Stimulated activated CD8-positive, alpha-beta memory T cell treated with anti-CD3 and anti-CD28 coated beads, Interleukin-7, amount 100 ng/mL, for 24 hours (primary cell): Measurements from ENCODE around the gene SAMD9.
"Not testable (repeated sequence)": the region's sequence is repeated elsewhere in the genome, so short reads cannot be mapped to it uniquely, and the experiment has no call there.

ENCODE experiments used
- DNase-seq: peaks from one replicate; pipeline ENCODE4 v3.0.0-alpha.2; 2020; ENCODE audit warnings: low read depth

SAMD9 gene

DNA sequence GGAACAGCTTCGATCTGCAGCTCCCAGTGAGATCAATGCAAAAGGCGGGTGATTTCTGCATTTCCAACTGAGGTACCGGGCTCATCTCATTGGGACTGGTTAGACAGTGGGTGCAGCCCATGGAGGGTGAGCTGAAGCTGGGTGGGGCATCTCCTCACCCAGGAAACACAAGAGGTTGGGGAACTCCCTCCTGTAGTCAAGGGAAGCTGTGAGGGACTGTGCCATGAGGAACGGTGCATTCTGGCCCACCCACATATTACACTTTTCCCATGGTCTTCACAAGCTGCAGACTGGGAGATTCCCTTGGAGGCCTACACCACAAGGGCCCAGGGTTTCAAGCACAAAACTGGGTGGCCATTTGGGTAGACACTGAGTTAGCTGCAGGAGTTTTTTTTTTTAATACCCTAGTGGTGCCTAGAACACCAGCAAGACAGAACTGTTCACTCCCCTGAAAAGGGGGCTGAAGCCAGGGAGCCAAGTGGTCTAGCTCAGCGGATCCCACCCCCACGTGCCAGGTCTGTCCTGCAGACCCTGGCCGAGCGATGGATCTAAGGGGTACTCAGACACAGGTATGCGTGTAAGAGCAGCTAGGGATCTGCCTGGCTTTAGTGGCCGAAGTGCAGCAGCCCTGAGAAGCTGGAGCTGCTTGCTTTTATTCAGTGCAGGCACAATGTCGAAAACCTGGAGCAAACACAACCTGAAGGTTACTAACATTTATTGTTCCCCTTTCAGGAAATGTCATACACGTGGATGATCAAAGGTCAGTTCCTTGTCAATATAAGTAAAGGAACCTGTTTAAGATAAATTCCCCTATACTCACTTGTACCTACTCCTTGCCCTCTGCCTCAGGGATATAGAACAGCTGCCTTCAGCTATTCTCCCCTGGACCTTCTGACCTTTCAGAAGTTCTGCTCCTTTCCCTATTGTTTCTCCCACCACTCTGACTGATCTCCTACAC, 3.1 kb upstream of the SAMD9 start:
- no peak for DNase-seq

DNA sequence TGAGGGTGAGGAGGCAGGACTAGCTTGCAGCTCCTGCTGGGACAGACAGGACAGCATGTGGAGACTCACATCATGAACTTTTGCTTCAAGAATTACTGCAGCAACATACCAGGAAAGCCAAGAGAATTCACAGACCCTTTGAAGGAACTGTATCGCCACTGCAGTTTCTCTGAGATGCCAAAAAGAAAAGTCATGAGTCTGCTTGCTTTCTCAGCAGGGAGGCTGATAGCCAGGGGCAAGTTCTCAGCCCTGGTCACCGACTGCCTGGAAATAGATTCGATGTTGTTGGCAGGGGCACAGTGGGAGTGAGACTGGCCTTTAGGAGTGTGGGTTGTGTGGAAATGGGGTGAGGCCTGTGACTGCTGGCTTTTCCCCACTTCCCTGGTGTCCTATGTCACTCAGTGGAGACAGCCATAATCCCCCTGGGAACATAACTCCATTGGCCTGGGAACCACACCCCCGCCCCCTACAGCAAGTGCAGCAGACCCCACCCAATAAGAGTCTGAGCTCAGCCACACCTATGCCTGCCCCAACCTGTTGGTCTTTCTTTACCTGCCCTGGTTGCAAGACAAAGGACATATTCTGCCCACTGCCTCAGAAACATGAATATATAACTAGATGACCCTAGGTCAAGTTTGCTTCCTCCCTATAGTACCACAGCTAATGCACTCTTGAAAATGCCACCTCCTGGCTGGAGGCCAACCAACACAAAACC, 1.6 kb upstream of the SAMD9 start:
- no peak for DNase-seq

DNA sequence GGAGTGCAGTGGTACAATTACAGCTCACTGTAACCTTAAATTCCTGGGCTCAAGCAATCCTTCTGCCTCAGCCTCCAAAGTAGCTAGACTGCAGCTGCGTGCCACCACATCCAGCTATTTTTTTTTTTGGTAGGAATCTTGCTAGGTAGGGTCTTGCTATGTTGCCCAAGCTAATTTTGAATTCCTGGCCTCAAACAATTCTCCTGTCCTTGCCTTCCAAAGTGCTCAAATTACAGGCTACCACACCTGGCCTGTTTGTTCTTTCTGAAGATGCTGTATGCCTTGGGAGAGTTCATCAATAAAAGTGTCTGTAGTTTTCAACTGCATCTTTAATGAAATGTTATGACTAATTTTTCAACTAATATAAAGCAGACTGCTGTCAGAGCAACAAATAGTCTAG, 452 bp downstream of the SAMD9 start:
- DNase-seq = no peak

DNA sequence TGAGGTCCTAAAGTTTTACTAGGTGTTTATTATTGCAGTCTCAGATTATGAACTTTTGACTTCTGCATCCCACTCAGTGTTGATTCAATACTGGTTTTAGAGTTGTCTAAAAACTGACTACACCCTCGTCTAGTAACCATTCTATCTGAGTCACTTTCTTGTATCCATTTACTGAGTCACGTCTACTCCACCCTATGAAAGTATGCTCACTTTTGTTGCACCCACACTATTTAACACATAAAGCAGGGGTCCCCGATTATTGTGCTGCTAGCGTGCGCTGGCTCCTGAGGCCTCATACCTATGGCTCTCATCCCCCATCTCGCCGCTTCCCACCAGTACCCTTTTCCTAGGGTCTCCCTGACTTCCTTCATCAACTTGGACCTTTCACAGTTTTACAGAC, 2.0 kb downstream of the SAMD9 start:
- DNase-seq = no peak

DNA sequence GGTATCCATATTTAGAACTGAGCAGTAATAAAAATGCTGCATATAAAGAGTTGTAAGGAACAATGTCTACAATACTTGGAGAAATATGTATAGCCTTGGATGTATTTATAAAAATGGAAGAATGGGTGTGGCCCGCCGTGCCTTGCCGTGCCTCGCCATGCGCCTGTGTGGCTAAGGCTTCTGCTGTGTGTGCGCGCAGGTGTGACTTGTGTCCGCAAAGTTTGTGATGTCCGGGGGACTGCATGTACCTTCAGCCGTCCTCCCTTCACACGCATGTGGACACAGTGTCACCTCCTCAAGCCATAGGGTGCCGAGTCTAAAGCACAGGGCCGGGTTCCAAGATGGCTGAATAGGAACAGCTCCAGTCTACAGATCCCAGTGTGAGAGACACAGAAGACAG, 9.8 kb downstream of the SAMD9 start:
- no peak for DNase-seq

DNA sequence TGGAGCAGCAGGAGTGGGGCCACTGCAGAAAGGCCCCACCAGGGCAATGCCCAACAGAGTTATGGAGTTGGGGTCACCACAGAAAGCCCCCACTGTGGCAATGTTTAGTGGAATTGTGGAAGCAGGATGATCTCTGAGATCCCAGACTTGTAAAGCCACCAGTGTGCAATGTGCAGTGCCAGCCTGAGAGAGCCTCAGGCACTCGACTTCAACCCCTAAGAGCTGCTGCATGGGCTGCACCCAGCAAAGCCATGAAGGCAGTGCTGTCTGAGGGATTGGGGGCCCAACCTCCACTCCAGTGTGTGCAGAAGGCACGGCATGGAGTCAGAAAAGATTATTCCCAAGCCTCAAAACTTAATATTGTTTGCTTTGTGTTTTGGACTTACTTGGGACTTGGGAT, 20.4 kb downstream of the SAMD9 start:
- no peak for DNase-seq

DNA sequence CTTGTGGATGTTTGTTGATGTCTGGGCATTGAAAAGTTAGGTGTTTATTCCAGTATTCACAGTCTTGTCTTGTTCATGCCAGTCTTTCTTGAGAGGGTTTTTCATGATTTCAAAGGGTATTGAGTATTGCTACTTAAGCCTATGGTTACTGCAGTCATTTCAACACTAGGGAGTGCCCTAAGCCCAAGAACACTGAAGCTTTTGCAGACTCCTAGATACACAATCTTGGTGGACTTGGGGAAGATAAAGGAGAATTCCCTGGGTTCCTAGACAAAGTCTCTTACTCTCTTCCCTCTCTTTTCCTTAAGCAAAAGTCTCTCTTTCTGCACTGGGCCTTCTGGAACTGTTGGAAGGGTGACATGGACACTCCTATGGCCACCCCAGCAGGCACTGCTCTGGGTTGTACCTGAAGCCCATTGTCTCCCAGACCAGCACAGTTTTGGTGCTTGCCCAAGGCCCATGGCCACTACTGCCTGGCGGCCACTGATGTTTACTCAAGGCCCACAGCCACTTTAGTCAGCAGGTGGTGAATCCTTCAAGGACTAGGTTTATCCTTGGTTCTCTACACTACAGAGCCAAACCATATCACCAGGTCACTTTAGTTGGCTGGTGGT, 24.9 kb downstream of the SAMD9 start:
- no peak for DNase-seq

DNA sequence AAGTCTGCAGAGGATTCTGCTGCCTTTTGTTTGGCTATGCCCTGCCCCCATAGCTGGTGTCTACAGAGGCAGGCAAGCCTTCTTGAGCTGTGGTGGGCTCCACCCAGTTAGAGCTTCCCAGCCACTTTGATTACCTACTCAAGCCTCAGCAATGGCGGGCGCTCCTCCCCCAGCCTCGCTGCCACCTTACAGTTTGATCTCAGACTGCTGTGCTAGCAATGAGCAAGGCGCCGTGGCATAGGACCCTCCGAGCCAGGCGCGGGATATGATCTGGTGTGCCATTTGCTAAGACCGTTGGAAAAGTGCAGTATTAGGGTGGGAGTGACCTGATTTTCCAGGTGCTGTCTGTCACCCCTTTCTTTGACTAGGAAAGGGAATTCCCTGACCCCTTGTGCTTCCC, 44.4 kb downstream of the SAMD9 start:
- not testable (repeated sequence) for DNase-seq

DNA sequence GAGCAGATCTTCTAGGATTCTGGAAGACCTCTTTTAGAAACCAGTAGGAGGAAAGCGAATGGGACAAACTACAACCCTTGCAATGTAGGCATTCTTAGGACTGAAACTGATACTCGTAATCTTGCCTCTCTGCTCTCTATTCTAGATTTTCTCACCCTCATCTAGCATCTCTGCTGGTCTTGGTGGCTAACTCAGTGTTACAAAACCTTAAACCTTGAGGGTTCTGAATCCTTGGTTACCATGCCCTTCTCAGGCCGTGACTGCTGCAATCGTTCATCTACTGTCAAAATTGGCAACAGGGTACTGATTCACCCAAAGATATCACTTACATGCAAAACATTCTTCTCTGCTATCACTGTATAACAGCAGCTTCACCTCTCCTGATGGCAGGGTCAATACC, 55.2 kb downstream of the SAMD9 start:
- DNase-seq = no peak

DNA sequence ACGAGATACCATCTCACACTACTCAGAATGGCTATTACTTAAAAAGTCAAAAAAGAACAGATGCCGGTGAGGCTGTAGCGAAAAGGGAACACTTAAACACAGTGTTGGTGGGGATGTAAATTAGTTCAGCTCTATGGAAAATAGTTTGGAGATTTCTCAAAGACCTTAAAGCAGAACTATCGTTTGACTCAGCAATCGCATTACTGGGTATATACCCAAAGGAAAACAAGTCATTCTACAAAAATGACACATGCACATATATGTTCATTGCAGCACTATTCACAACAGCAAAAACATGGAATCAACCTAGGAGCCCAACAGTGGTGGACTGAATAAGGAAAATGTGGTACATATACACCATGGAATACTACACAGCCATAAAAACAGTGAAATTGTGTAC, 56.9 kb downstream of the SAMD9 start:
- DNase-seq = no peak

DNA sequence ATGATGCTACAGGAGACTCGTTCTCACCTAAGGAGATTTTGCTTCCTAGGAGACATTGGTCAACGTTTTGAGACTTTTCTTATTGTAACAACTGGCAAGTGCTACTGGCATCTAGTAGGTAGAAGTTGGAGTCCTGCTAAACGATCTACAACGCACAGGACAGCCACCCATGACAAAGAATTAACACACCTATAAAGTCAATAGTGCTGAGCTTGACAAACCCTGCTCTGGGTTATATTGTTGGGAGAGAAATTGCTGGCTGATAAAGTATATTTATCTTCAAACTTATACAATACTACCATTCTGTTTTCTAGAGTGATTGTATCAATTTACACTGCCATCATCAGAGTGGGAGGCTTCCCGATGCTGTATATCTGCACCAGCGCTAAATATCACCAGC, 57.8 kb downstream of the SAMD9 start:
- DNase-seq = no peak

DNA sequence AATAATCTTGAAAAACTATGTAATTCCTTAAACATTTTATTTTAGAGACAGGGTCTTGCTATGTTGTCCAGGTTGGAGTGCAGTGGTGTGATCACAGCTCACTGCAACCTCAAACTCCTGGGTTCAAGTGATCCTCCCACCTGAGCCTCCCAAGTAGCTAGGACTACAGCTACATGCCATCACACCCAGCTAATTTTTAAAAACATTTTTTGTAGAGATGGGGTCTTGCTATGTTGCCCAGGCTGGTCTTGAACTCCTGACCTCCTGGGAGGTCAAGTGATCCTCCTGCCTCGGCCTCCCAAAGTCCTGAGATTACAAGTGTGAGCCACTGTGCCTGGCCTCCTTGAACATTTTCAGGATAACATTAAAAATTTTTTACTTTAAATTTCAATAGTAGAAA, 61.2 kb downstream of the SAMD9 start:
- DNase-seq = not testable (repeated sequence)

DNA sequence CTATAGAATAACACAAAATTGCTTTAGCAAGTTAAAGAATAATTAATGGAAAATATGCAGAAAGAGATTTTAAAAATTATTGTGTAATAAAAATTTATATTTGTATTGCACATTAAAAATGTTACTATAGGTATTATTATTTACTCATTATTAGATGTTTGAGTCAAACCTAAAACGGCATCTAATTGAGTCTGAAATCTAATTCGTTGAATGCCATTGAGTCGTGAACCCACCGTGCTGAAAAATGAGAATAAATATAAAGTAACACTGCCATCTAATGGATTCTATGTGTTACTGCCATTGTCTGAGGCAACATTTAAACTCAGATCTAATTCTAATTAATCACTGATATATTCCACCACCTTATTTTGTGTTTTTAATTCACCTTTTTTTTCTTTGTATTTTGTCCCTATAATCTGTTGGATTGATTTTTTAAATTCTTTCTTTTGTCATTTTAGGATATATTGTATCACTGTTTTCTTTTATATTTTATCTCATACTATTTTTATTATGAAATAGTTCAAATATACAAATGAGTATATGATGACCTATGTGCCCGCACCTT, 62.2 kb downstream of the SAMD9 start:
- no peak for DNase-seq

DNA sequence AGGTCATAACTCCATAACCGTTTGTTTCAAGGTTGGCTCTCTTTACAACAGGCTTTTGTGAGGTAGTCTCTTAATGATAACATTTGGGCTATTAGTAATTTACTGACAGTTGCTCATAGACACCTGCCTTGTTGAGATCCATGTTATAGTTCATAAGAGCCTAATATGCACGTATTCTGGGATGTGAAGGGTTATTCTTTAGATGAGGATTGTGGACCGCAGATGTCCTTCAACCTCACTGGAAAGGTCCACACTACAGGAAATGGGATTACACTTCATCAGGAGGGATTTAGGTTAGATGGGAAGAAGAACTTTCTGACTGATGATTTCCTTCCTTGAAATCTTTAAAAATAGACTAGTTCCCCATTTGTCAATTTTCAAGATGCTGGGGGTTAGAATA, 62.8 kb downstream of the SAMD9 start:
- no peak for DNase-seq

DNA sequence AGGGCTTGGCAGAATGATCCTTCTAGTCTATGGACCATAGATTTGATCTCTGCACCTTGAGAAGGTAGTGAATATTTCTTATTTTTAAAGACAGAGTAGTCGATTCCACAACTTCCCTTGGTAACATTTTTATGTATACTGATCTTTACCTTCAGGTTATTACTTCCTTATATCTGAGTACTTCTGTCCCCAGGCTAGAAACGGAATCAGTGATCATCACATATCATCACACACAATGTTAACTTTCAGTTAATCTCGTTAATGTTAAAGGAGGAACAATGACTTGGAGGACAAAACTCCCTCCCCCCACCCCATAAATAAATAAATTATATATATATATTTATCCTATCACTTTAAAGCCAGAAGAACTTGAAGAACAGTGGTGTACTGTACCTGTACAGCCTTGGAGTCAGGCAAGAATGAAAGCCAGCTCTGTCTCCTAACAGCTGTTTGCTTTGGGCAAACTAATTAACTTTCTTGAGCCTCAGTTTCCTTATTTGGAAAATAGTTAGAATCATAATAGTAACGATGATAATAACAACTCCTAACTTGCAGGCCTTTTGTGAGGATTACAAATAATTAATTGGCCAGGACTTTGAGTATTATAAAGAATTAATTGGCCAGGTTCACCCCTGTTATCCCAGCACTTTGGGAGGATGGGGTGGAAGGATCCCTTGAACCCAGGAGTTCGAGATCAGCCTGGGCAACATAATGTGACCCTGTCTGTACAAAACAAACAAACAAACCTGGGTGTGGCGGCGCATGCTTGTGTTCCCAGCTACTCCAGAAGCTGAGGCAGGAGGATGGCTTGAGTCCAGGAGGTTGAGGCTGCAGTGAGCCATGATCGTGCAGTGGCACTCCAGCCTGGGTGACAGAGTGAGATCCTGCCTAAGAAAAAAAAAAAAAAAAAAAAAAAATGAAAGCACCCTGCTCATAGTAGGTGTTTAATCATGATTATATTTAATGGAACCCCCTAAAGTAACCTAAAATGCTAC, 63.5 kb downstream of the SAMD9 start:
- no peak for DNase-seq

DNA sequence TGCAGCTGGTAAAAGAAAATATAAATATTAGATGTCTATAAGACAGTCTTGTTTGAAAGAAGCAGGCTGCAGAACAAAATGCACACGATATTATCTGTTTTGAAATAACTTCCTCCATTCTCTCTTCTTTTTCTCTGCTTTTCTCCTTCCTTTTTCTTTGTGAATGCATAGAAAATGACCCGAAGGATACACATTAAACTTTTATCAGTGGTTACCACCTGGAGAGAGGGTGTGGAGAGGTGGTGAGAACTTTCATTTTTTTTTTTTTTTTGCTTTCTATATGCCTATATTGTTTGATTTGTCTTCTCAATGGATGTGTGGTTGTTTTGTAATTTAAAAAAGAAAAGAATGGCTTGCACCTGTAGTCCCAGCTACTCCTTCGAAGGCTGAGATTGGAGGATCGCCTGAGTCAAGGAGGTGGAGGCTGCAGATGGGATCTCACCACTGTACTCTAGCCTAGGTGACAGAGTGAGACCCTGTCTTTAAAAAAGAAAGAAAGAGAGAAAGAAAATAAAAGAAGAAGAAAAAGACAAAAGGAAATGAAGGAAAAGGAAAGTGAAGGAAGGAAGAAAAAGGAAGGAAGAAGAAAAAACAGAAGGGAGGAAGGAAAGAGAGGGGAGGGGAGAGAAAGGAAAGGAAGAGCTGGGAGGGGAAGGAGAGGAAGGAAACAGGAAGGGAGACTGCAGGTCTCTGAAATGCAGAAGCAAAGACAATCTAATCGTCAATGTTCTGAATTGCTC, 64.4 kb downstream of the SAMD9 start:
- DNase-seq = no peak

DNA sequence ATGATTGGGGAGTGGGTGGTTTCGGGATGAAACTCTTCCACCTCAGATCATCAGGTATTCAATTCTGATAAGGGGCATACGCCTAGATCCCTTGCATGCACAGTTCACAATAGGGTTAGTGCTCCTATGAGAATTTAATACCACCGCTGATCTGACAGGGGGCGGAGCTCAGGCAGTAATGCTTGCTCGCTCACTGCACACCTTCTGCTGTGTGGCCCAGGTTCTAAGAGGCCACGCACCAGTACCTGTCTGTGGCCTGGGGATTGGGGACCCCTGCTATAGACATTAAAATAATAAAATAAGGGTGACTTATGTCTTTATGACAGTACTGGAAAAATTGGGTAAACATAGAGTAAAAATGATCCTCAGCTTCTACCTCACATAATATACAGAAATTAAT, 66.1 kb downstream of the SAMD9 start:
- DNase-seq = no peak
